ENCODE measurements around the gene BMPR1B. TPM values are rescaled to one million over a fixed set of nuclear protein-coding genes. Genes with fewer than 3 reads are reported as not detected.

BMPR1B gene
- total and polyA plus RNA-seq, 7 donors: 0.07 to 2.2 (median 1.8) TPM; not detected in 2

GRCh38 chr4:95091272-95091671, 333.5 kb downstream of the BMPR1B start:
- DNase-seq: no peak
- intact Hi-C loops (cut with DNase I): no loop called here
- 68 to 81% methylated on average over 3 of the region's 3 CpGs for WGBS, 2 donors
- no peak overlapping the region for H3K4me3 ChIP-seq
- no peaks in the 10 kb centered on the region for H3K27me3 ChIP-seq
- TF ChIP-seq CTCF (IDR thresholded peaks at IDR 0.05) (no peak), POLR2AphosphoS5 (IDR thresholded peaks at IDR 0.05) (no peak), POLR2A (IDR thresholded peaks at IDR 0.05) (no peak), EP300 (IDR thresholded peaks at IDR 0.05) (no peak)
- H3K9me3 ChIP-seq: no peaks in the 10 kb centered on the region
- H3K36me3 ChIP-seq: no peaks in the 10 kb centered on the region
- no peak overlapping the region for H3K27ac ChIP-seq
- H3K4me1 ChIP-seq: no peaks in the 10 kb centered on the region

- no peaks in the 10 kb centered on the region for H3K27me3 ChIP-seq
- no peaks in the 10 kb centered on the region for H3K36me3 ChIP-seq
- H3K4me1 ChIP-seq: no peaks in the 10 kb centered on the region
- TF ChIP-seq CTCF (IDR thresholded peaks at IDR 0.05) (no peak), EP300 (IDR thresholded peaks at IDR 0.05) (no peak), POLR2AphosphoS5 (IDR thresholded peaks at IDR 0.05) (no peak), POLR2A (IDR thresholded peaks at IDR 0.05) (no peak)
- WGBS, 2 donors: 10 to 38% methylated on average over 3 of the region's 3 CpGs
- no peak for DNase-seq
- no peak overlapping the region for H3K4me3 ChIP-seq
- intact Hi-C loops (cut with DNase I): no loop called here
- no peak overlapping the region for H3K27ac ChIP-seq
- H3K9me3 ChIP-seq: no peaks in the 10 kb centered on the region
Observed at GRCh38 chr4:95092766-95093165, 335.0 kb downstream of the BMPR1B start.

- no peak for DNase-seq
- H3K36me3 ChIP-seq: no peaks in the 10 kb centered on the region
- H3K4me1 ChIP-seq: no peaks in the 10 kb centered on the region
- H3K9me3 ChIP-seq: no peaks in the 10 kb centered on the region
- H3K4me3 ChIP-seq: no peak overlapping the region
- 32 to 73% methylated on average over 2 of the region's 2 CpGs for WGBS, 2 donors
- no peak overlapping the region for H3K27ac ChIP-seq
- intact Hi-C loops (cut with DNase I): no loop called here
- H3K27me3 ChIP-seq: no peaks in the 10 kb centered on the region
- no peak for TF ChIP-seq EP300 (IDR thresholded peaks at IDR 0.05)
- no peak for TF ChIP-seq POLR2AphosphoS5 (IDR thresholded peaks at IDR 0.05)
- TF ChIP-seq POLR2A (IDR thresholded peaks at IDR 0.05): no peak
- TF ChIP-seq CTCF (IDR thresholded peaks at IDR 0.05): no peak
Observed at GRCh38 chr4:95093460-95093859, 335.7 kb downstream of the BMPR1B start.

GRCh38 chr4:95093936-95094929, 336.5 kb downstream of the BMPR1B start:
- no peaks in the 10 kb centered on the region for H3K27me3 ChIP-seq
- H3K4me3 ChIP-seq: no peak overlapping the region
- H3K27ac ChIP-seq: no peak overlapping the region
- no peaks in the 10 kb centered on the region for H3K9me3 ChIP-seq
- H3K4me1 ChIP-seq: no peaks in the 10 kb centered on the region
- H3K36me3 ChIP-seq: no peaks in the 10 kb centered on the region
- intact Hi-C loops (cut with DNase I): no loop called here
- 58 to 78% methylated on average over 8 of the region's 8 CpGs for WGBS, 2 donors
- DNase-seq: no peak
- TF ChIP-seq EP300 (IDR thresholded peaks at IDR 0.05): no peak
- TF ChIP-seq POLR2A (IDR thresholded peaks at IDR 0.05): no peak
- no peak for TF ChIP-seq POLR2AphosphoS5 (IDR thresholded peaks at IDR 0.05)
- no peak for TF ChIP-seq CTCF (IDR thresholded peaks at IDR 0.05)
